Measurements from ENCODE around the gene MYOM3. TPM values are rescaled to one million over a fixed set of nuclear protein-coding genes. Genes with fewer than 3 reads are reported as not detected.

The MYOM3 gene
- total and polyA plus RNA-seq, 2 of the 13 experiments (the other 11 are each of a cell fraction or from before 2014, with no cell fraction given): 5.8 to 15.3 TPM

DNA sequence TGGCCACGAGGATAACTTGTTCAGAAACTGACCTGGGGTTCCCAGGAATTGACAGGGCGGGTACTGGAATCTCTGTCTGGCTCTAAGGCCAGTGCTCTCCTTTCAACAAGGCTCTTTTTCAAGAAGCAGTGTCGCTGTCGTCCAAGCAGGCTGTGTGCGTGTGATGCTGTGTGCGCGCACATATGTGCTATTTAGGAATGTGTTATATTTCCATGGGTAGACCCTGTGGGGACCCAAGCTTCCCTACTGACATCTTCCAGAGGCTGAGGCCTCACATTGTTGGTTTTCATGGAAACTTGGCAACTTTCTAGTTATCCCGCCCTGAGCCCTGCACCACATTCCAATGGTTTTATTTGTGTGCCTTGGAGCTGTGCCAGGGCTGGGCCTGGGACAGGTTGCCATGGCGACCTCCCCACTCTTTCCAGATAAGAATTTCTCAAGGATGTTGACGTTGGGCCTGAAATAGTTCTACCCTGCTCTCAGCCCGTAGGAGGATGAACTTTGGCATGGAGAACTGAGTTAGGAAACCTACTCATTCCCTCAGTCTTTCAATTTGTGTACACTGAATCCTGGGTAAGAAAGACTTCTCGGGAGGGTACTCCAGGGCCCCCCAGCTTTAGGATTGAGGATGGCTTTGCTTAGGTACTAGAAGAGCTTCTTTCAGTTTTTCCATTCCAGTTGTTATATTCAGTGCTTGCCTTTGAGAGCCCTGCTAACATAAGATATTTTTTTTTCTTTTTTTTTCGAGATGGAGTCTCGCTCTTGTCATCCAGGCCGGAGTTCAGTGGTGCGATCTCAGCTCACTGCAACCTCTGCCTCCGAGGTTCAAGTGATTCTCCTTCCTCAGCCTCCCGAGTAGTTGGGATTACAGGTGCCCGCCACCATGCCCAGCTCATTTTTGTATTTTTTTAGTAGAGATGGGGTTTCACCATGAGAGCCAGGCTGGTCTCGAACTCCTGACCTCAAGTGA is 93.0 kb downstream of the MYOM3 start (continued):
- TF ChIP-seq TCF7 (IDR thresholded peaks at IDR 0.05; ENCODE audit: low read depth) (no peak), ZNF607 (CRISPR knock-in tag; IDR thresholded peaks at IDR 0.05; ENCODE audit: borderline replicate concordance) (no peak), HDAC6 (IDR thresholded peaks at IDR 0.05; ENCODE audit: low read depth, low read length) (no peak), ZNF564 (CRISPR knock-in tag; IDR thresholded peaks at IDR 0.05) (no peak), HMG20A (CRISPR knock-in tag; IDR thresholded peaks at IDR 0.05; ENCODE audit: borderline replicate concordance) (peak; percentile 80; the same call in 1 of the 2 replicates), SMAD9 (CRISPR knock-in tag; IDR thresholded peaks at IDR 0.05) (no peak), POLR2AphosphoS5 (IDR thresholded peaks at IDR 0.05; ENCODE audit: low read depth, low read length) (no peak), ZNF879 (CRISPR knock-in tag; IDR thresholded peaks at IDR 0.05) (no peak), KAT2B (IDR thresholded peaks at IDR 0.05; ENCODE audit: borderline replicate concordance, low read depth, low read length) (no peak), KIAA2018 (CRISPR knock-in tag; IDR thresholded peaks at IDR 0.05; ENCODE audit: borderline replicate concordance) (no peak), TERF1 (CRISPR knock-in tag; IDR thresholded peaks at IDR 0.05) (no peak), ZNF839 (CRISPR knock-in tag; IDR thresholded peaks at IDR 0.05; ENCODE audit: borderline replicate concordance) (no peak), CBX2 (IDR thresholded peaks at IDR 0.05; ENCODE audit: low read depth, low read length) (no peak), CBX2 (CRISPR knock-in tag; IDR thresholded peaks at IDR 0.05; ENCODE audit: low read depth) (no peak), KDM1A (CRISPR knock-in tag; IDR thresholded peaks at IDR 0.05) (0 out of 2 replicates have a peak, but pooled peaks have one; percentile 11), CBFB (CRISPR knock-in tag; IDR thresholded peaks at IDR 0.05) (peak; percentile 59; the same call in 1 of the 2 replicates), ASH2L (IDR thresholded peaks at IDR 0.05; ENCODE audit: insufficient read length, low read depth, low read length) (peak; percentile 79)
- TF ChIP-seq, protein P1, sequence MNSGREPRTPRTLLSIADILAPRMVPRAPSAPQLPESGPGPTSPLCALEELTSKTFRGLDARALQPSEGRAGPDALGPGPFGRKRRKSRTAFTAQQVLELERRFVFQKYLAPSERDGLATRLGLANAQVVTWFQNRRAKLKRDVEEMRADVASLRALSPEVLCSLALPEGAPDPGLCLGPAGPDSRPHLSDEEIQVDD (CRISPR knock-in tag; IDR thresholded peaks at IDR 0.05; ENCODE audit: borderline replicate concordance): no peak
- TF ChIP-seq, protein P2, sequence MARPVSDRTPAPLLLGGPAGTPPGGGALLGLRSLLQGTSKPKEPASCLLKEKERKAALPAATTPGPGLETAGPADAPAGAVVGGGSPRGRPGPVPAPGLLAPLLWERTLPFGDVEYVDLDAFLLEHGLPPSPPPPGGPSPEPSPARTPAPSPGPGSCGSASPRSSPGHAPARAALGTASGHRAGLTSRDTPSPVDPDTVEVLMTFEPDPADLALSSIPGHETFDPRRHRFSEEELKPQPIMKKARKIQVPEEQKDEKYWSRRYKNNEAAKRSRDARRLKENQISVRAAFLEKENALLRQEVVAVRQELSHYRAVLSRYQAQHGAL (CRISPR knock-in tag; IDR thresholded peaks at IDR 0.05; ENCODE audit: not compliant biosample characterization): no peak

Data from HepG2 (cell line).